NCI-H1048 (cell line): Measurements from ENCODE around the gene ARL15.

Source experiments
- DNase-seq: peaks from one replicate; lab custom pipeline; 2025; lab: John Stamatoyannopoulos, UW

Gene ARL15

DNA sequence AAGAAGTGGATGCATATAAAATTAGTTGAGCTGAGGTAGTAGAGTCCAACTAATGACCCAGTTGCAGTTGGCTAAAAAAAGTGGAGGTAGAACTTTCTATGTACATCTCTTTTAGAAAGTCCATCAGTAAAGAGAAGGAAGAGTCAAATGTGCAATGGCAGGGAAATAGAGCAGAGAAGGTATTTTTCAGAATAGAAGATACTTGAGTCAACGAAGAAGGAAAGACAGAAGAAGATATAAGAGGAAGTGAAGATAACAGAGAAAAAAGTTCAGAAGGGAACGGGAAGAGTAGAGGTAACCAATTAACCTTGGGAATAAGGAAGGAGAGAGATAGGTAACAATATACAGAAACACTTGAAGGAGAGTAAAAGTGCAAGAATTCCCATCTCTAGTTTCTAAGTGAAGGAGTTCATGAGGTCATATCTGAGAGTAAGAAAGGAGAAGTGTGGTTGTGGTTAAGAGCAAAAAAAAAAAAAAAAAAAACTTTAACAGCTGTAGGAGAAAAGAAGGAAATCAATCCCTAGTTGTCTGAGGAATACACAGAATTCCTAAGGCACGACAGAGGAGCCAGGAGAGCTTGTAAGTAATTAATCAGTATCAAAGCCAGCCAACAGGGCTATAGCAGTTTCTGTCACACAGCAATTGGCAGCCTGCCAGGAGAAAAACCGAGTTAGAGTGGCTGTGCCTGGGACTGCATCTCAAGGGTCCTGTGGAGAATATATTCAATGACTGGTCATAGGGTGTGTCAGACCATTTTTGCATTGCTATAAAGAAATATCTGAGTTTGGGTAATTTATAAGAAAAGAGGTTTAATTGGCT, 61.0 kb downstream of the ARL15 start:
- no peak for DNase-seq

- no peak for DNase-seq
These were observed 63.1 kb downstream of the ARL15 start for GRCh38 chr5:54247226-54247625.

- DNase-seq: peak; percentile 4
These were observed 66.8 kb downstream of the ARL15 start for GRCh38 chr5:54243483-54244080.

- no peak for DNase-seq
These were observed 68.1 kb downstream of the ARL15 start for GRCh38 chr5:54242297-54242696.

GRCh38 chr5:54234304-54234933, 76.0 kb downstream of the ARL15 start:
- peak; percentile 0 for DNase-seq

GRCh38 chr5:54230936-54231685, 79.3 kb downstream of the ARL15 start:
- no peak for DNase-seq

DNA sequence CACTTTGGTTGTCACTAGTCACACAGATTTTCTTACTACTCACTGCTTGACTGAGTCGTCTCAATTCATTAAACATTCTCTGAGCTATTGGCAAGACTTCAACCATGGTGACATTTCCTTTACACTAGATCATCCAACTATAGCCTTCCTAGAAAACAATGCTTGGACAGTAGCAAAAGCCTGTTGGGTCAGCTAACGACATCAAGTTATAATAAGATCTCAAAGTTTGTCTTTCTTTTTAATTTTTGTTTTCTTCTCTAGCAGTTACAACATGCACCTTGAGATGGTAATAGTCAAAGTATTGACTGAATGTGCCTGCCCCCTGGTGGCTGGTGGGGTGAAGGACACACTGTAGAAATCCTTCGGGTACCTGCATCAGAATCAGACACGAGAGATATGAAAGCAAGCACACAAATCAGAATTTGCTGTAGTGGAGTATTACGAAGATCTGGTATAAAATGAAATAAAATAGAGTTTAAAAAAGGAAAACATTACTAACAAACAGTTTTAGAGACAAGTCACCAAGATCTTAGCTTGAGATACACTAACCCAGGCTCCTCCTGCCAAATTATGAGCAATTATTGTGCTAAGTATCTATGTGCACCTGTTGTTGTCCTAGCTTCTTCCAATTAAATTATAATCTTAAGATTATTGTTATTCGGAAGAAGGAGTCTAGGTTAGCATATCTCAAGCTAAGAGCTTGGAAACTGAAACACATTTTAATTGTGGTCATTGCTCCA, 81.2 kb downstream of the ARL15 start:
- peak; percentile 12 for DNase-seq

- no peak for DNase-seq
These were observed 82.6 kb downstream of the ARL15 start for GRCh38 chr5:54227759-54228158.

DNA sequence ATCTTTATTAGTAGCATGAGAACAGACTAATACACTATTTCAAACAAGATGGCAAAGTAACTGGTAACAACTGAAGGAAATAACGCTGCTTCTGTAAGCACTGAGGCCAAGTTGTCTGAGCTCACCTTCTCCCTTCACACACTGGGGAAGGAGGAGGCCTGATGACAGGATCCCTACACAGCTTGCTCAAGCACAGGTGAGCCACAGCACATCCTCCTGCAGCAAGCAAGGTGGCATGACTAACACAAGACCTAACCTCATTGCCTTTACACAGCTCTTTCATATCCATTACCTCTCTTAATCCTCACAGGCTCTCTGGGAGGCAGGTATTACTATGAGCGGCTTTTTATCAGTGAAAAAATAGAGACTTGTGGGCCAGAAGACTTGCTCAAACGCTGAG, 83.3 kb downstream of the ARL15 start:
- no peak for DNase-seq

DNA sequence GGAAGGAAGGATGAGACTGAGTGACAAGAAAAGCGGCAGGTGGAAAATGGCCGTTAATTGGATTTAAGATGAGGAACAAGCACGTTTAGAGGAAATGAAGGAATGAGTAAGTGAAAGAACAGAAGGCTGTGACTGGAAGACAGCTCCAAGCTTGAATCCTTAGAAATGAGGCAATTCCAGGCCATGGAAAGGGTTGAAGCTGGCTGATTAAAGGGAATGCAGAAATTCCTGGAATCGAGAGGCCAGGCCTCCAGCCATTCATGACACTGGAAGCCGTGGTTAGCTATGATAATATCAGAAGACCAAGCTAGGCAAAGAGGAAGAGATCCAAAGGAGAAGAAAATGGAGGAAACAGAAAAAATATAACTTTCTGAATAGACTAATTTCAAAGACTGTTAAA, 84.2 kb downstream of the ARL15 start:
- DNase-seq: no peak

GRCh38 chr5:54224103-54224826, 86.1 kb downstream of the ARL15 start:
- no peak for DNase-seq

DNA sequence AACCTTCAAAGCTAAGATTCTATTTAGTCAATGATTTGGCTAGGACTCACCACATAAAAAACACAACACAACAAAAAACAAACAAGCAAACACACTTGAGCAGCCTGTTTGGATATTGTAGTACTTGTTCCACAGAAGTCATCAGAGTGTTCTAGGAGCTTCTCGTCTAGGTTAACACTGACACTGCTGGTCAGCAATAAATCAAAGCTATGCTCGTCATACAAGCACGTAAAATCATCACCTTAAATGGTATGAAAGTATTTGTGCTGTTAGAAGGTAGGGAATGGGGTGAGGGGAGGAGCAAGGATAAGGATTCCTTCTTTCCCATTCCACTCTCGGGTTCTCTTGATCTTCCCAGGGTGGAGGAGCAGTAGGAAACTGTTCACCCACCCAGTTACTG, 88.0 kb downstream of the ARL15 start:
- DNase-seq: no peak

- no peak for DNase-seq
These were observed 89.2 kb downstream of the ARL15 start for GRCh38 chr5:54221135-54221534.

GRCh38 chr5:54220230-54221040, 89.9 kb downstream of the ARL15 start:
- DNase-seq: no peak

DNA sequence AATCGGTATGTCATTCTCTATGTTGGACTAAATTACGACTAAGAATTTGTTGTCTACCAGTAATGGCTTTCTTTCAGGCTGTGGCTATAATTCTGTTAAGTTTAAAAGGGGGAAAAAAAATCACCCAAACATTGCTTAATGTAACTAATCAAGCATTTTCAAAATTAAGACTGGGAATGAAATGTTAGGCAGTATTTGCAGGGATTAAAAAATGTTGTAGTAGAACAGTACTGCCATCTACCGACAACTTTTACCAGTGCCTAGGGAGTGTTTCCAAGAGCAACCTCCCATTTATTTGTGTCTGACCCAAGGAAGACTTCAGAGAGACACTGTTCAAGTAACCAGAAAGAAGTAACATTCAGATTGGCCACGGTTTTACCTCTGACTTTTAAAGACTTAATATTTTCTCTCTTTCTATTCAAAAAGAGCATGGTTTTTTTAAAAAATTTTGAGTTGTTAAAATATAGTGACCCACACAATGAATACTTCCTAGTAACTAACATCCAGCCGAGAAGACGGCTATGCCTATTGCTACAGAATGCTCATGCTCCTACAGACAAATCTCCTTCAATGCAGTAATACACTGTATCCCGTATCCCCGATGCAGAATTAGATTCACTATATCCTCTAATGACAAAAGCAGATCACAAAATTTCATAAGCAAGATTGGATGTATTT, 92.4 kb downstream of the ARL15 start:
- peak; percentile 0 for DNase-seq

DNA sequence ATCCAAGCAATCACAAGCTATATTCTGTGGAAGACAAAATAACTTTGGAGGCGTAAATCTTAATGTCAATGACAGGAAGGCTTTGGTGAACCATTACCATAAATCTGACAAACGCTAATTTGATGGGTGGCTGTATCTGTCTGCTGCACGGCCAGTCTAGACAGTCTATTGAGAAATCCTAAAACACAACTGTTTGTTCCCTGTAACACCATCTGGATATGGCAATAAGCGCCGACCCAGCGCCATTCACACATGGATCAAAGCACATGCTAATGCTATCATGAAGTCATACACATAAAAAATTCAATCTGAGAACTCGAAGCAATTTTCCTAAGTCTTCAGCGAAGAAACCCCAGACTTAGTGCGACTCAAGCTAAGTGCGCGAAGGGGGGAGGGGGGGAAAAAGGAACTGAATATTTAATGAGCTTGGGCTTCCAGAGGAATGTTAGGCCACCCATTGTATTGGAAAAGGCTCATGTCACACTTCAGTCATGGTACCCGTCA, 95.1 kb downstream of the ARL15 start:
- DNase-seq: no peak

GRCh38 chr5:54214722-54215121, 95.7 kb downstream of the ARL15 start:
- no peak for DNase-seq

- DNase-seq: no peak
These were observed 98.0 kb downstream of the ARL15 start for GRCh38 chr5:54212331-54212730.

GRCh38 chr5:54211912-54212311, 98.5 kb downstream of the ARL15 start:
- DNase-seq: no peak
